Esophagus muscularis mucosa (tissue), 4 donors: Measurements from ENCODE around the gene LGALS4. TPM values are rescaled to one million over a fixed set of nuclear protein-coding genes. Genes with fewer than 3 reads are reported as not detected.

Source experiments
- DNase-seq: peaks from one replicate; pipeline ENCODE4 v3.0.0-alpha.2; 2017; ENCODE audit errors: extremely low spot score
- H3K27ac ChIP-seq, 4 donors: fragments of 200-600 bp; sonication (generic); replicated peaks in 1 of 4; 1 replicate in 3 of 4; 2 replicates in 1 of 4; pipeline ENCODE4 v1.5.1; 2016 to 2019; ENCODE audit warnings: mild to moderate bottlenecking in 1 of 4
- H3K27me3 ChIP-seq, 4 donors: fragments of 200-600 bp; sonication (generic); one replicate each; pipeline versions ENCODE4 v1.5.1 to v1.6.0; 2016 to 2019
- H3K36me3 ChIP-seq, 4 donors: fragments of 200-600 bp; sonication (generic); one replicate each; pipeline ENCODE4 v1.5.1; 2016 to 2019
- H3K4me1 ChIP-seq, 4 donors: fragments of 200-600 bp; sonication (generic); one replicate each; pipeline ENCODE4 v1.5.1; 2016 to 2019
- H3K4me3 ChIP-seq, 4 donors: fragments of 200-600 bp; sonication (generic); 1 replicate in 2 of 4; 2 replicates in 2 of 4; pipeline ENCODE4 v1.5.1; 2016 to 2019; ENCODE audit warnings: mild to moderate bottlenecking in 4 of 4, moderate library complexity in 1 of 4
- H3K9me3 ChIP-seq, 4 donors: fragments of 200-600 bp; sonication (generic); 1 replicate in 3 of 4; 2 replicates in 1 of 4; pipeline ENCODE4 v1.5.1; 2016 to 2019
- EP300 ChIP-seq: sonication (generic); formaldehyde crosslinking; IDR thresholded peaks from one replicate; pipeline ENCODE4 v1.6.1; 2017; ENCODE audit warnings: antibody characterized with exemption
- POLR2A ChIP-seq: fragments of 450-650 bp; IDR thresholded peaks from one replicate; pipeline ENCODE4 v1.6.1; 2017; ENCODE audit warnings: antibody characterized with exemption, moderate library complexity, mild to moderate bottlenecking, low read depth
- POLR2AphosphoS5 ChIP-seq, 2 donors: sonication (generic); formaldehyde crosslinking; IDR thresholded peaks; one replicate each; pipeline ENCODE4 v1.6.1; 2017; ENCODE audit warnings: antibody characterized with exemption in 2 of 2
- WGBS: methylation state at CpG from one replicate; pipeline ENCODE4 v1.1.5; 2018; 5-methylcytosine and 5-hydroxymethylcytosine counted together
- intact Hi-C: fragments of 100-400 bp; cut with DNase I; formaldehyde crosslinking; loops from one replicate; pipeline ENCODE4 v1.15.1; 2023
- total RNA-seq, 4 donors: library from RNA; depleted of rRNA; stranded (reverse); fragments of >200 nt; gene quantifications; one replicate each; pipeline versions ENCODE4 v1.1.0 to v1.2.1, GENCODE V29; 2016
- TF ChIP-seq, protein P1 (sequence below), 3 experiments: fragments of 200-600 bp in 2 of 3; fragments of 450-650 bp in 1 of 3; sonication (generic) in 2 of 3; IDR thresholded peaks; one replicate each; pipeline ENCODE4 v1.5.1; 2017 to 2019; ENCODE audit warnings: antibody characterized with exemption in 3 of 3, mild to moderate bottlenecking in 2 of 3, moderate library complexity in 1 of 3

LGALS4 gene
- total RNA-seq, 4 donors from 2014 or later, result 0.42 to 2.9 (median 0.50) TPM; not detected in 1

DNA sequence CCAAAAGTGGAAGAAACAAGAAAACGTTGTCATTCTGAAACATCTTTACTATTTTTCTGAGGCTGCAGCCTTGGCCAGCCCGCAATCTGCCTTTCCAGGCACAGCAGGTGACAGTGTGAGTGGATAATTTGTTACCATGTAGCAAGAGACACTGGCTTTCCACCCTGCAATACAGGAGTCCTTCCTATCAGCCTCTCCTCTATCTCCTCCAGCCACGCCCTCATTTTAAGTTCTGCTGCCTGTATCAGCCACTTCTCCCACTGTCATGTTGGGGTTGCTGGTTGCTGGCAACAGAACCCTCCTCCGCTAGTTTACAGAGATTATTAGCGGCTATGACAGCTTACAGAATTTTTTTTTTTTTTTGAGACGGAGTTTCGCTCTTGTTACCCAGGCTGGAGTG is 31.7 kb downstream of the LGALS4 start:
- 75% methylated on average over 7 of the region's 7 CpGs for WGBS
- TF ChIP-seq EP300 (no peak), POLR2A (no peak), POLR2AphosphoS5 (IDR thresholded peaks at IDR 0.05) (no peak)
- TF ChIP-seq, protein P1, sequence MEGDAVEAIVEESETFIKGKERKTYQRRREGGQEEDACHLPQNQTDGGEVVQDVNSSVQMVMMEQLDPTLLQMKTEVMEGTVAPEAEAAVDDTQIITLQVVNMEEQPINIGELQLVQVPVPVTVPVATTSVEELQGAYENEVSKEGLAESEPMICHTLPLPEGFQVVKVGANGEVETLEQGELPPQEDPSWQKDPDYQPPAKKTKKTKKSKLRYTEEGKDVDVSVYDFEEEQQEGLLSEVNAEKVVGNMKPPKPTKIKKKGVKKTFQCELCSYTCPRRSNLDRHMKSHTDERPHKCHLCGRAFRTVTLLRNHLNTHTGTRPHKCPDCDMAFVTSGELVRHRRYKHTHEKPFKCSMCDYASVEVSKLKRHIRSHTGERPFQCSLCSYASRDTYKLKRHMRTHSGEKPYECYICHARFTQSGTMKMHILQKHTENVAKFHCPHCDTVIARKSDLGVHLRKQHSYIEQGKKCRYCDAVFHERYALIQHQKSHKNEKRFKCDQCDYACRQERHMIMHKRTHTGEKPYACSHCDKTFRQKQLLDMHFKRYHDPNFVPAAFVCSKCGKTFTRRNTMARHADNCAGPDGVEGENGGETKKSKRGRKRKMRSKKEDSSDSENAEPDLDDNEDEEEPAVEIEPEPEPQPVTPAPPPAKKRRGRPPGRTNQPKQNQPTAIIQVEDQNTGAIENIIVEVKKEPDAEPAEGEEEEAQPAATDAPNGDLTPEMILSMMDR (IDR thresholded peaks at IDR 0.05), result no peak
- no peak for DNase-seq
- Histone ChIP-seq H3K36me3 (no peaks in the 10 kb centered on the region), H3K4me1 (no peaks in the 10 kb centered on the region), H3K27ac (no peak overlapping the region), H3K4me3 (no peak overlapping the region), H3K27me3 (peaks cover 0 to 16% (median 0%) of the 10 kb centered on the region in 4 donors), H3K9me3 (no peaks in the 10 kb centered on the region)
- intact Hi-C loops, result no loop called here

DNA sequence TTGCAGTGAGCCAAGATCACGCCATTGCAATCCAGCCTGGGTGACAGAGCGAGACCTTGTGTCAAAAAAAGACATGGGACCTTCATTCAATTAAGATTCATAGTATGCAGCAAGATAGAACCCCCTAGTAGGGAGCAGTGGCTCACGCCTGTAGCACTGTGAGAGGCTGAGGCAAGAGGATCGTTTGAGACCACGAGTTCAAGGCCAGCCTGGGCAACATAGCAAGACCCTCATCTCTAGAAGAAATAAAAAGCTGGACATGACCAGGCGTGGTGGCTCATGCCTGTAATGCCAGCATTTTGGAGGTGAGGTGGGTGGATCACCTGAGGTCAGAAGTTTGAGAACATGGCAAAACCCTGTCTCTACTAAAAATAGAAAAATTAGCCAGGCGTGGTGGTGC is 32.3 kb downstream of the LGALS4 start:
- intact Hi-C loops, result no loop called here
- H3K4me3 ChIP-seq, result no peak overlapping the region
- H3K27me3 ChIP-seq, result peaks cover 0 to 16% (median 0%) of the 10 kb centered on the region in 4 donors
- WGBS, result 91% methylated on average over 7 of the region's 7 CpGs
- H3K27ac ChIP-seq, result no peak overlapping the region
- DNase-seq, result no peak
- no peaks in the 10 kb centered on the region for H3K9me3 ChIP-seq
- H3K36me3 ChIP-seq, result no peaks in the 10 kb centered on the region
- no peaks in the 10 kb centered on the region for H3K4me1 ChIP-seq
- TF ChIP-seq POLR2A, result no peak
- TF ChIP-seq POLR2AphosphoS5 (IDR thresholded peaks at IDR 0.05), result no peak
- TF ChIP-seq, protein P1 (IDR thresholded peaks at IDR 0.05), result no peak
- TF ChIP-seq EP300, result no peak

- WGBS, result 65% methylated on average over 7 of the region's 7 CpGs
- no peaks in the 10 kb centered on the region for H3K9me3 ChIP-seq
- peaks cover 0 to 16% (median 0%) of the 10 kb centered on the region in 4 donors for H3K27me3 ChIP-seq
- no peak overlapping the region for H3K4me3 ChIP-seq
- no peaks in the 10 kb centered on the region for H3K4me1 ChIP-seq
- DNase-seq, result no peak
- TF ChIP-seq POLR2AphosphoS5 (IDR thresholded peaks at IDR 0.05) (no peak), POLR2A (no peak), EP300 (no peak)
- TF ChIP-seq, protein P1 (IDR thresholded peaks at IDR 0.05), result no peak
- H3K27ac ChIP-seq, result no peak overlapping the region
- intact Hi-C loops, result no loop called here
- no peaks in the 10 kb centered on the region for H3K36me3 ChIP-seq
Measured at GRCh38 chr19:38778733-38779132, 34.0 kb downstream of the LGALS4 start.

DNA sequence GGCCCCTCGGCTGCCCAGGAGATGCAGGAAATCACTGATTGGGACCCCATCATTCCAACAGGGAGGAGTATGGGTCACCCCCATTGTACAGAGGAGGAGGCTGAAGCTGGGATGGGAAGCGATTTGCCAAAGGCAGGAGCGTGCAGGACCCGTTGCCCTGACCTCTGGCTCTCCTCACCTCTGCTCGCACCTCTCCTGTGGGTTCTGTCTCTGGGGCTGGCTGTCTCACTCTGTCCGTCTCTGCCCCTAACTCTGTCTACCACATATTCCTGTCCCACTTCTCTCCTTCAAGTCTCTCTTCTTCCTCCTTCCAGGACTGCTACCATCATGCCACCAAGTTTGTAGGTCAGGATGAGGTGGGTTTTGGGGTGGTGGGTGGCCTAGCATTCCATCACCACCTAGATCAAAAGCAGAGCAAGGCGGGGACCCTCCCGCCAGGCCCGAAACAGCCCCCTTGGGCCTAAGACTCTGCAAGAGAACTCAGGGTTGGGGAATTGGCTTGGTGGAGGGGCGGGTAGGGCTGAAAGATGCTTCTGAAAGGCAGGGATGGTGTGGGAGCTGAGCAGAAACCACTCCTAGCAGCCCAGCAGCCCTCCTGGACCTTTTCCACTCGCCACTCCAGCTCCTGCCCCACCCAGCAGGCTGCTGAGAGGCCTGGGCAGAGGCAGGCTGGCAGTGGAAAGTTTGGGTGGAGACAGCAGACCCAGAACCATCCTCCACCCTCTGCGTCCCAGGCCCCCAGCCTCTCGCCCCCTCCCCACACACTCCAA is 38.4 kb downstream of the LGALS4 start:
- H3K9me3 ChIP-seq, result no peaks in the 10 kb centered on the region
- DNase-seq, result no peak
- no peak overlapping the region for H3K4me3 ChIP-seq
- no peak overlapping the region for H3K27ac ChIP-seq
- peaks cover 8 to 9% (median 8%) of the 10 kb centered on the region in 4 donors for H3K4me1 ChIP-seq
- intact Hi-C loops, result no loop called here
- H3K27me3 ChIP-seq, result peaks cover 0 to 4% (median 0%) of the 10 kb centered on the region in 4 donors
- WGBS, result 80% methylated on average over 11 of the region's 13 CpGs
- H3K36me3 ChIP-seq, result no peaks in the 10 kb centered on the region
- TF ChIP-seq, protein P1 (IDR thresholded peaks at IDR 0.05), result no peak
- TF ChIP-seq EP300, result no peak
